Measurements from ENCODE around the gene NAMPT.

GRCh38 chr7:106278695-106279094 lies 6.1 kb downstream of the NAMPT start:
- TF ChIP-seq TAF1 (IDR thresholded peaks at IDR 0.05; ENCODE audit: borderline replicate concordance, low read depth, low read length) (no peak), POLR2AphosphoS5 (IDR thresholded peaks at IDR 0.05; ENCODE audit: low read depth, low read length) (no peak)
